Lower leg skin (tissue), 3 donors: ENCODE measurements around the gene TMSB15B.
"Not testable (repeated sequence)": the region's sequence is repeated elsewhere in the genome, so short reads cannot be mapped to it uniquely, and the experiment has no call there.

ENCODE experiments used
- POLR2A ChIP-seq, 2 donors: fragments of 450-650 bp; IDR thresholded peaks; one replicate each; pipeline ENCODE4 v1.6.1; 2016 to 2017; ENCODE audit warnings: antibody characterized with exemption in 2 of 2, mild to moderate bottlenecking in 1 of 2, moderate library complexity in 1 of 2
- TF ChIP-seq, protein P1 (sequence below), 3 donors: fragments of 450-650 bp; IDR thresholded peaks; one replicate each; pipeline ENCODE4 v1.5.1; 2016; ENCODE audit warnings: antibody characterized with exemption in 3 of 3, mild to moderate bottlenecking in 3 of 3, moderate library complexity in 2 of 3

DNA sequence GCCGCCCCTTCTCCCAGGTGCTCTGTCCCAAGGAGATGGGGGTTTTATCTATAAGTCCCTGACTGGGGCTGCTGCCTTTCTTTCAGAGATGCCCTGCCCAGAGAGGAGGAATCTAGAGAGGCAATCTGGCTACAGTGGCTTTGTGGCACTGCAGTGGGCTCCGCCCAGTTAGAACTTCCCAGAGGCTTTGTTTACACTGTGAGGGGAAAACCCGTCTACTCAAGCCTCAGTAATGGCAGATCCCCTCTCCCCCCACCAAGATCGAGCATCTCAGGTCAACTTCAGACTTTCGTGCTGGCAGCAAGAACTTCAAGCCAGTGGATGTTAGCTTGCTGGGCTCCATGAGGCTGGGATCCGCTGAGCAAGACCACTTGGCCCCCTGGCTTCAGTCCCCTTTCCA, 22.2 kb upstream of the TMSB15B start:
- TF ChIP-seq, protein P1, sequence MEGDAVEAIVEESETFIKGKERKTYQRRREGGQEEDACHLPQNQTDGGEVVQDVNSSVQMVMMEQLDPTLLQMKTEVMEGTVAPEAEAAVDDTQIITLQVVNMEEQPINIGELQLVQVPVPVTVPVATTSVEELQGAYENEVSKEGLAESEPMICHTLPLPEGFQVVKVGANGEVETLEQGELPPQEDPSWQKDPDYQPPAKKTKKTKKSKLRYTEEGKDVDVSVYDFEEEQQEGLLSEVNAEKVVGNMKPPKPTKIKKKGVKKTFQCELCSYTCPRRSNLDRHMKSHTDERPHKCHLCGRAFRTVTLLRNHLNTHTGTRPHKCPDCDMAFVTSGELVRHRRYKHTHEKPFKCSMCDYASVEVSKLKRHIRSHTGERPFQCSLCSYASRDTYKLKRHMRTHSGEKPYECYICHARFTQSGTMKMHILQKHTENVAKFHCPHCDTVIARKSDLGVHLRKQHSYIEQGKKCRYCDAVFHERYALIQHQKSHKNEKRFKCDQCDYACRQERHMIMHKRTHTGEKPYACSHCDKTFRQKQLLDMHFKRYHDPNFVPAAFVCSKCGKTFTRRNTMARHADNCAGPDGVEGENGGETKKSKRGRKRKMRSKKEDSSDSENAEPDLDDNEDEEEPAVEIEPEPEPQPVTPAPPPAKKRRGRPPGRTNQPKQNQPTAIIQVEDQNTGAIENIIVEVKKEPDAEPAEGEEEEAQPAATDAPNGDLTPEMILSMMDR (IDR thresholded peaks at IDR 0.05) = not testable (repeated sequence)
- not testable (repeated sequence) for TF ChIP-seq POLR2A (IDR thresholded peaks at IDR 0.05)
